Measurements from ENCODE around the gene PRKCQ.

- TF ChIP-seq CTCF (IDR thresholded peaks at IDR 0.05; ENCODE audit: low read length) (no peak), EZH2 (optimal IDR thresholded peaks at IDR 0.05; ENCODE audit: low read depth, low read length) (no peak), EZH2phosphoT487 (IDR thresholded peaks at IDR 0.05; ENCODE audit: low read length) (no peak)
Observed at GRCh38 chr10:6390213-6390845, 189.7 kb downstream of the PRKCQ start.

Measured in MM.1S (cell line).